ELF-1 (cell line): ENCODE results near the gene STRBP.
"Not testable (repeated sequence)": the region's sequence is repeated elsewhere in the genome, so short reads cannot be mapped to it uniquely, and the experiment has no call there.

Source experiments
- DNase-seq: peaks from one replicate; pipeline ENCODE4 v3.0.0-alpha.2; 2016; ENCODE audit warnings: low read depth, low spot score

STRBP gene

DNA sequence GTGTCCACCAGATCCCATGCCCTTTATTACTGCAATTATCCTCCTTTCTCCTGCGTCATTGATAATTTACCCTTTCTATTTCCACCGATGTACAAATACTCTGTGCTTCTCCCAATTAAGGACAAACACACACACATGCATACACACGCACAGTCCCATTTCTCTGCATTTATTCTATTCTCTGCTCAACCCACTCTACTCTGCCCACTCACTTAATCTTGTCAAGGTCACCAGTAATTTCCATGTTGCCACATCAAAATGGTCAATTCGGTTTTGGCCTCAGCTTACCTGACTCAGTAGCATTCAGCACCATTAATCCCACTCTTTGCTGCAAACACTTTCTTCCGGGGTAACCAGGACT, 14.6 kb upstream of the STRBP start:
- DNase-seq, result no peak

DNA sequence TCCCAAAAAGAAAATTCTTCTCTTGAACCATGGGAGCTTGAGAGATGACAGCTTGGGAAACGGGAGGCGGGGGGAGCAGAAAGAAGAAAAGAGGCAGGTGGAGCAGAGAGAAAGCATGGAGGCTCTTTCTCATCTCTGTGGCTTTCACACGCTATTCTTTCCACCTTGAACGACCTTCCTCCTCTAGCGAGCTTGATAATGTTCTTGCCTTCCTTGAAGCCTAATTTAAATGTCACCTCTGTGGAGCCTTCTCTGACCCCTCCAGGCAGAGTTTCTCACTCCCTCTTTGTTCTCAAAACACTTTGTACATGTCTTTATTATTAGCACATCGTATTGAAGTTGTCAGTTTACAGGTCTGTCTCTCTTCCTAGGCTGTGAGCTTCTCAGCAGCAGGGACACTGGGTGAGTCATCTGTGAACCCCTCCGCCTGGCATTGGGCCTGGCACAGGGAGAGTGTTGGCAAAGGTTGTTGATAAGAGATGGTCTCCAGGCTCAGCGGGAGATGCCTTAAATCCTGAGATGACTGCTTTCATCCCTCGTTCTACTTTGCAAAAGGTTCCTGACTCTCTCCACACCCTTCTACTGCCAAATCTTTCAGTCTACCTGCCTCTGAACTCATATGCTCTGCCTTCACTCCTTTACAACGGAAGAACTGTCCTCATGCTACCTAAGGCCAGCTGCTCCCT, 14.1 kb upstream of the STRBP start:
- no peak for DNase-seq

DNA sequence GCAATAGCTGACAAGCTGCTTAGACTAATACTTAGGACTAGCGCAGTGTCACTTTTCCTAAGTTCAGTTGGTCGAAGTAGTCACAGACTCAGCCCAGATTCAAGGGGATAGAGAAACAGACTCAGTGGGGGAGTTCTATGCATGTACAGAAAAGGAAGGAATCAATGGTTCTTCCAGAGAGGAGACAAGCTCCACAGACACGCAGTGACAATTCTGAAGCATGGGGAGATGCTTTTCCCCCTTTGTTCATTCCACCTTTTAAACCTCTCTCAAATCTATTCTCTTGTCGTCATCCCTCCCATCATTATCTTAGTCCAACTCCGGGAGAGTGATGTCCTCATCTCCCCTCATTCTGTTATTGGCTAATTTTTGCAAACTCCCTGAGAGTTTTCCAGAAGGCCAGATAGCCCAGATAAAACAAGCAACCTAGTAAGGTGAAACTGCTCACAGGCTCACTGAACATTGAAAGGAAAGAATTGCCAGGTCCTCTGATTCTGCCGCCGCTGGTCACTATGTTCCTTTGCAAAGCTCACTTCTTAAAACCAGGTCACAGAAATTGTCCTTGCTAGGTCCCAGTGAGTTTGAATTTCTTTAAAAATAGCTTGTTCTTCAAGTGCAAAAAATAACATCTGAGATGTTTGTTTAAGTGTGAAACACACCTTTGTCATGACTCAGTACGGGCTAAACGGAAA, 13.4 kb upstream of the STRBP start:
- DNase-seq, result no peak

DNA sequence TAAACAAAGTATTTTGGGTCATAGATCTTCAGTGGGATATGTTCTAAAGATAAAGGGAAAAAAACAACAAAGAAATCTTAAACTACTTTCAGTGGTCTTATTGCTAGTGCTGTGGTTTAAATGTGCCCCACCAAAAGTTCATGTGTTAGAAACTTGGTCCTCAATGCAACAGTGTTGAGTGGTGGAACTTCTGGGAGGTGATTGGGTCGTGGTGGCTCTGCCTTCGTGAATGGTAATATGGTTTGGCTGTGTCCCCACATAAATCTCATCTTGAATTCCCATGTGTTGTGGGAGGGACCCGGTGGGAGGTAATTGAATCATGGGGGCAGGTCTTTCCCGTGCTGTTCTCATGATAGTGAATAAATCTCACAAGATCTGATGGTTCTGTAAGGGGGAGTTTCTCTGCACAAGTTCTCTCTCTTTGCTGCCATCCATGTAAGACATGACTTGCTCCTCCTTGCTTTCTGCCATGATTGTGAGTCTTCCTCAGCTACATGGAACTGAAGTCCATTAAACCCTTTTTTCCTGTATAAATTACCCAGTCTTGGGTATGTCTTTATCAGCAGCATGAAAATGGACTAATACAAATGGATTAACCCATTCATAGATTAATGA, 10.6 kb upstream of the STRBP start:
- DNase-seq, result not testable (repeated sequence)

DNA sequence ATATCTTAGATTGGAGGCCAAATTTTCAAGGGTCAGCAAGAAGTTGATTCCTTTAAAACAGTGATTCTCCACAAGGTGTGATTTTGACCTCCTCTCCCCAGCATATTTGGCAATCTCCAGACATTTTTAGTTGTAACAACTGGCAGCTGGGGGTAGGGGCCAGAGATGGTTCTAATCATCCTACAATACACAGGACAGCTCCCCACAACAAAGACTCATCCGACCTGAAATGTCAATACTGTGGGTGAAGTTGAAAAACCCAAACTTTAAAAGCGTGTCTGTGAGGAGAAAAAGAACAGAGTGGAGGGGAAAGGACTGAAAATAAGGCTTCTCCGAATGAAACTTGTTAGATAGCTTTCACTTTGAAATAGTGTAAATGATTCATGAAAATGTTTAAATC, 10.0 kb upstream of the STRBP start:
- DNase-seq, result no peak

DNA sequence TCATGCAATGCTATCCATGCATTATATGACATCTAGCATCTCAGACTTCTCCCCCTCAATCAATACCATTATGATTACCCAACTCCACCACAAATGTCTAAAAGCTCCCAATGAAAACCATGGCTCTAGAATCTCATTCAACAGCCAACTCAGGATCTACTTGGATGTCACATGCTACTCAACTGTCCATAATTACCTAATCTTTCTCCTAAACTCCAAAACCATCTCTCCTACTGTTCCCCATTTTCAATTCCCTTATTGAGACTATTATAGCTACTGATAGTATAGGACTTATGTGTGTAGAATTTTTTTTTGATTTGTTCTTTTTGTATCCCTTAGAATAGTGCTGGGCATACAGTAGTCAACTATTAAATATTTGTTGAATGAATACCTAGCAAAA, 8.2 kb upstream of the STRBP start:
- DNase-seq, result no peak

DNA sequence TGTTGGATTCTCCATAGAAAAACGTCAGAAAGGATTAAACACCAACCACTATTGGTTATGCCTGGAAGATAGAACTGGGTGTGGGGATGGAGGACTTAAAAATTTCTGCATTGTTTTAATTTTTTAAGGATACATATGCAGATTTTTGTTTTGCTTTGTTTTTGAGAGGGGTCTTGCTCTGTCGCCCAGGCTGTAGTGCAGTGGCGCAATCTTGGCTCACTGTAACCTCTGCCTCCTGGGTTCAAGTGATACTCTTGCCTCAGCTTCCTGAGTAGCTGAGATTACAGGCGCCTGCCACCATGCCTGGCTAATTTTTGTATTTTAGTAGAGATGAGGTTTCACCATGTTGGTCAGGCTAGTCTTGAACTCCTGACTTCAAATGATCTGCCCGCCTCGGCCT, 2.7 kb upstream of the STRBP start:
- not testable (repeated sequence) for DNase-seq

DNA sequence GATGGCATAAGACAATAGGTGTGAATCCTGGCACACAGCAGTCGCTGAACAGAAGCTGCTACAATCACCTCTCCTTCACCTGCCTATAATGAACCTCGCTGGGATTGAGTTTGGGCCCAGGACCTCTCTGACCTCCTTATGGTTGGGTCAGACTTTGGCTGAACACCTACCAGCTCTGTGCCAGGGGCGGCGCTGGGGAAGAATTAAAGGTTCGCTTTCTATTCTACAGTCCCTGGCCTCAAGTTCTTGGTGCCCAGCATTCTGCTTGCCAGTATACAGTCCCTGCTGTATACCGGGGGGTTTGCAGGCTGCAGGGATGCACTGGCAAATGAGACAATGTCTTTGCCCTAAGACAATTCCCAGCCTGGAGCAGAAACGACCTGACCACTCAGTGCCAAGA, 895 bp upstream of the STRBP start:
- no peak for DNase-seq

DNA sequence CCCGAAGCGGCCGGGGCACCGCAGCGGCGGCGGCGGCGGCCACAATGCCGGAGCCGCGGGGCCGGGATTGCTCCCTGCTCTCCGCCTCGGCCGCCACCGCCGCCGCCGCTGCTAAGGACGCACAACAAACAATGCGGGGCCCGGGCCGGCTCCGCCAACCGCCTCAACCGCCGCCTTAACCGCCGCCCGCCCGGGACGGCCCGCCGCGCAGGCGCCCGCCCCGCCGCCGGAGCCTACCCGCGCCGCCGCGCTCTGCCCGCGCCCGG, 254 bp downstream of the STRBP start:
- no peak for DNase-seq

DNA sequence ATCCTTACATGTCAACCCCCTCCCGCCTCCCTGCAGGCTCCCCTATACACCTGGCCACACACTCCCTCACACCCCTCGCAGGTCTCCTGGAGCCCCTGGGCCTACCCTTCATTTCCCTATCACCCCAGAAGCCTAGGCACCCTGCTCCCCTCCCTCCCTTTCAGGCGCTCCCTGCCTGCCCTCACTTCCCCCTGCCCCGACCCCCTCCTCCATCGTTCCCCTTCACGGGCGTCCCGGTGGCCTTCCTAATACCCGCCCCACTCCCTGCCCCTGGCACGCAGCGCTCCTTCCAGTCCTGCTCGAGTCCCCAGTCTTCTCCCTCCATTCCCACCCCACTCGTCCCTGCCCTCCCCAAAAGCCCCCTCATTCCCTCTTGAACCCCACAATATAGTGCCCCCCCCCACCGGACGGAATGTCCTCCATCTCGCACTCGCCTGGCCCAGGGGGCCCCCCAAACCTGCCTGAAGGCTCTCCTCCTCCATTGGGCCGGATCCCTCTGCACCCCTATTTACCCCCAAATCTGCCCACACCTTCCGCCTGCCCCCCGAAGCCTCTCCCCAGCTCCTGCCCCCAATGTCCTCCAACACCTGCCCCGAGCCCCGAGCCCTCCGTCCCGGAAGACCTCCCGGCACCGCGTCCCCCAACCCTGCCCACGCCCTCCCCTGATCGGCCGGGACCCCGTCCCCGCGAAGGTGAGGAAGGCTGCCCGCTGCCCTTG, 746 bp downstream of the STRBP start:
- no peak for DNase-seq

DNA sequence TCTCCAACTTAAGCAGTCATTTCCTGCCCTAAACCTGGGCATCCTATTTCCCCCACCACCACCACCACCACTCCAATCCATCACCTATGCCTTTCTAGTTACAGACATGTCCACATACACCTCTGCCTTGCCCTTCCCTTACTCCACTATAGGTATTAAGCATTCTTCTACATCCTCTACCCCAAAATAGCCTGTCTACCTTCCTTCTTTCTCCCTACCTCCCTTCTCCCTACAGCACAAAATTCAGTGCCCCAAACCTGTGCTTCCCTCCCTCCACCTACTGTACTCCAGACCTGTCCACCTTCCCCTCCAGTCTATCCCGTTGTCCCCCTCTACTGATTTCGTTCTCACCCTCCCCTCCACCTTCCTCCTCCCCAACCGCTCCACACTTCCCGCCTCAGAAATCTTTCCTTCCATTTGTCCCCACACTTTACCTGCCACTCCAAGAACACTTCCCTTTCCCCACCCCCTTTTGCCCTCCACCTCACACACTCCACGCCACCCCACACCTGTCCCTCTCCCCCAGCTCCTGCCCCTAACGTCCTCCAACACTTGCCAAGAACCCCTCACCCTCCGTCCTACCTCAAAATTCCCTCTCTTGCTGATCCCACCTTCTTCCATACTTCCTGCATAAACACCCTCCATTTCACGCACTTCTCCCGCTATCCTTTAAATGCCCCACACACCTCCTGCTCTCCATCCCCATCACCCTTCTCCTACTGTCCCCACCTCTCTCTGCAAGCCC, 1.6 kb downstream of the STRBP start:
- no peak for DNase-seq

DNA sequence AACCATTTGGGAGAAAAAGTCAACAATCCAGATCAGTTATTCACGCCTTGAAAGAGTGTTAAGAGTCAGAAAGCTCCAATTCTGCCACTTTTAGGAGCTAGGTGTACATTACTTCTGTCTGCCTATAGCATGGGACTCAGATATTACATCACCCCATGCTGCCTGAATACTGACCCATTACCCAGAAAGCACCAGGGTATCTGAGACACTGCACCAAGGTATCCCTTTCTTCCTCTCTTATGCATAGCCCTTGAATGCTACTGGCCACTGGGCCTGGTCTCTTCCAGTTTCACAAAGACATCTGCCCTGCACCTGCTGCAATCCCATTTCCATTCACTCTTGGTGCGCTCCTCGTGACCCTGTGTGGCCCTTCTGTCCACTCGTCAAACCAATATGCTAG, 2.6 kb downstream of the STRBP start:
- DNase-seq, result no peak

DNA sequence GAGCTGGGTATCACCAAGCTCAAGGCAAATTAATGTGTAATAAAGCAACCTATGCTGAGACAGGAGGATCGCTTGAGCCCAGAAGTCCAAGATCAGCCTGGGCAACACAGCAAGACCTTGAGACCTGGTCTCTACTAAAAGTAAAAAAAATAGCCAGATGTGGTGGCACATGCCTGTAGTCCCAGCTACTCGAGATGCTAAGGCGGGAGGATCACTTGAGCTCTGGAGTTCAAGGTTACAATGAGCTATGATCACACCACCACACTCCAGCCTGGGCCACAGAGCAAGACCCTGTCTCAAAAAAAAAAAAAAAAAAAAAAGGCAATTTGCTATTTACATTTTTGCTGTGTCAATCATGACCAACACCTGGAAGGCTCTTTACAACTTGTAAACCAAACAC, 5.2 kb downstream of the STRBP start:
- no peak for DNase-seq

DNA sequence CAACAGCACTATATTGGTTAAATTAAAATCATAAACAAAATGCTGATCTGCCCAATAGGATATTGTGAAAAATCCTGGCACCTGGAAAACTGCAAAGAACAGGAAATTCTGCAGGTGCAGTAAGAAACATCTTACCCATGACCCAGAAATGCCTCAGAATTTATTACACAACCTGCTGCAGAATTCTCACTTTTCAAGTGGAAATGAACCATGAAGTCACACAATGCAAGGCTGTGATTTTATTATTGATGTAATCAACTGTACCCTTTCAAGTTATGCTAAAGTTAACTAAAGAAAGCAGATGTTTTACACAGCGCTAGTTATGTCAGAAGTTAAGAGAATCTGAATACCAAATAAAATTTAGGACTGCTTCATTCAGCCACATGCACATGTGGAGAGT, 6.0 kb downstream of the STRBP start:
- DNase-seq, result no peak

DNA sequence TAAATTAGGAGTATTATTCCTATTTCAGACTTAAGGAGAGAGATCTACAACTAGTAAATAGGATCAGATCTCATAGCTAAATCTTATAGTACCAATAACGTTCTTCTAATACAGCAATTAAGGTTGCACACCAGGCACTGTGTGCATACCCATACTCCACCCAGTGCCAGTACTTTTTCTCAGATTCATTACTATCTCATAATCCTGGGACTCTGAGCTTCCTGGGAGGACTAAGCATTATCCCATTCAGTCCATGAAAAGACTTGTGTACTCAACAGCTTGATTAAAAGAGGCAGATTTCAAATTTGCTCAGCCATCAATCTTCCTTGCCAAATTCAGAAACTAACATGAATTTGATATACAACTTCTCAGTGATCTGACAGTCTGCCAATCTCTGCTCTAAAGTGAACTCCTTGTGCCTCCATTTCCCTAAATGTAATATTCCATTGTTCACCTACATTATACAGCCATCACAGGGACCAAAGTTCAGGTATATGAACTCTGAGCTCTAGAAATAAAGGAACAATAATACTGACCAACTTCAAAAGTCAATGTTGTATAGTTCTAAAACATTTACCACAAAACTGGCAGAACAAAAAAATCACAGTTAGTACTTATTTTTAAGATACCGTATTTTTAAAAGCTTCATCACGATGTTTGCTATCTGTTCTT, 7.2 kb downstream of the STRBP start:
- no peak for DNase-seq

DNA sequence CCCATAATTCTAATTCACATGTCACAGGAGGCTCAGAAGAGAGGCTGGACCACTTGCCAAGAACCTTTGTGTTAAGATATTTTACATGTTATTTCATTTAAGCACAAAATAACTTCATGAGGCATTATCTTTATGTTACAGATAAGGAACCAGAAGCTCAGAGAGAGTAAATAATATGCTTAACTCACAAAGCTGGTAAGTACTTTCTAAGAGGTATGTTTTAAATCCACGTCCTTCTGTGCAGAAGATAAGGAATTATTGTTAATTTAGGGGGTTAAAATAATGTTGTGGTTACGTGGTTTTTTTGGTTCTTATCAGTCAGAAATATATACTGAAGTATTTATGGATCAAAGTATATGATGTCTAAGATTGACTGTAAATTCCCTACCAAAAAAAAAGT, 8.0 kb downstream of the STRBP start:
- DNase-seq, result no peak

DNA sequence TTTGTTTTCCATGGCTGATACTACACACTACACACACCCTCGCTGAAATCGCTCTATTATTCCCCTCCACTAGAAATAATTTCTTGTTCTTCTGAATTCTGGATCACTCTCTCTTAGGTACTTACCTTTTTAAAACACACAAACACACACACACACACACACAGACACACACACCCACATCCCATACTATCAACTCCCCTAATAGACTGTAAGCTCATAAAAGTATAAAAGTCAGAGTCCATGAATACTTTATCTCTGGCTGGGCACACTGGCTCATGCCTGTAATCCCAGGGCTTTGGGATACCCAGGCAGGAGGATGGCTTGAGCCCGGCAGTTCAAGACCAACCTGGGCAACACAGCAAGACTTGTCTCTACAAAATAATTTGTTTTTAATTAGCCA, 11.1 kb downstream of the STRBP start:
- no peak for DNase-seq

DNA sequence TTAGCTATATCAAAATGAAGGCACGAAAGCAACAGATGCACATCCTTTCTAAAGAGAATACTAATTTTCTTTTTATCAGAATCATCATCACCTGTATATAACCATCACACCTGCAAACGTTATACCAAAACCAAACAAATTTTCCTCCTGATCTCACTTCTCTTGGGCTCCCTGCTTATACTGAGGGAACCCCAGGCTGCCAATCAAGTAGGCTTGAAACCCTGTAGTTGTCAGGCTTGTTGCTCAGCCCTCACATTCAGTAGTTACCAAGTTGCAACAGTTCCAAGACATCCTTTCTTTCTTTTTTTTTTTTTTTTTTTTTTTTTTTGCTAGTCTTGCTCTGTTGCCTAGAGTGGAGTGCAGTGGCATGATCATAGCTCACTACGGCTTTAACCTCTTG, 12.7 kb downstream of the STRBP start:
- DNase-seq, result no peak

DNA sequence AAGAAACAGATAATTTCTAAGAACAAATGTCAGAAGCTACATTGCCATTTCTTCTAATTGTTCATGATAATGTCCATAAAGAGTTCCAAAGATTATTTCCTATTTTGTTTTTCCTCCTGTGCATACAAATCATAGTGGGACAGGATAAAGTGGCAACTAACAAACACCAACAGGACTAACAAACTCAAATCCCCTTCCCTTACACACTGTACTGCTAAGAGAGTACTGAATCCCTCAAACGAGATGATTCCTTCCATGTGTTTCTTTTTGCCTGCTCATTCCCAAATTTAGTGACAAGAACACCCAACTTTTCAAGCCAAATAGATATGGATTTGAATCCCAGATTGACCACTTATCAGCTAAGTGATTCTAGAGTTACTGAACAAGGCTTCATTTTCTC, 15.2 kb downstream of the STRBP start:
- DNase-seq, result no peak

DNA sequence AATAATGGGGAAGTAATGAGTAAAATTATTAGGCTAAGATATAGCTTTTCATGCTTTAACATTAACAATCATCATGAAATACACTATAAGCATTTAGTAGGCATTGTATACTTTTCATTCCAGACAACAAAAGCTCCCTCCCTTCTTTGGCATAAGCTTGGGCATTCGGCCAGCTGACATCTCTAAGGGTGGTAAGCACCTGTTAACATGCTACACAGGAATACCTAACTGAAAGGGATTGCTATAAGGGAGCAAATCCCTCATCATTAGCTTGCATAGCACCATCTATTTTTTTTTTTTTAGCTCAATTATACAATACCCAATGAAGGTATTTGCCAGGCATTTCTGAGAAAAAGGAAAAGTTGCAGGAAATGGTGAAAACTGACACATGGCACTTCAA, 16.6 kb downstream of the STRBP start:
- no peak for DNase-seq

DNA sequence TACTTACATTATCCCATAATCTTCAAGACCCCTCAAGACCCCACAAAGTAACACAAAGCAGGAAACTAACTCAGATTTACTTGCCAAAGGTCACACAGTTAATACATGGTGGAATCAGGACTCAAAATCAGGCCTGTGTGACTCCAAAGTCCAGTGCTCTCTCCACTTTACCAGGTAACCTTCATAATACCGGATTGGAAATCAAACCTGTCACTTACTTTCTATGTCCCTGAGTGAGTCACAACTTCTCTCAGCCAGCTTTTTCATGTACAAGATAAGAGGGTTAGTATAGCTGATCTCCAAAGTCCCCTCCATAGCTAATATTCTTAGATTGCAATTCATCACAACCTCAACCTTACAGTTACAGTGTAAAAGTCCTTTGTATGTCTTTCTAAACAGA, 17.1 kb downstream of the STRBP start:
- DNase-seq, result no peak

DNA sequence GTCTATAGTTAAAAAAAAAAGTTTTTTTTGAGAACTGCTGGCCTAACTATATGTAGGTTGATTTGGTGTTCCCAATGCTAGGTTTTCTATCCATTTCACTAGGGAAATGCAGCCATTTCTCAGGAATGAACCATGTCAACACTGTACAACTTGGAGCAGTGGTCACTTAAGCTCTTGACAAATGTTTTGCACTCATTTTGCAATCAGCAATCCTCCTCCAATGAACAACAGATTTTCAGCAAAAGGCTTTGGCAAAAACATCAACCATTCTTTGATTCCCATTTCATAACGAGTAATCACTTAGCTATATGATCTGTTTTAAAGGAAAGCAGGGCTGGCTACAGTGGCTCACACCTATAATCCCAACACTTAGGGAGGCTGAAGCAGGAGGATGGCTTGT, 17.9 kb downstream of the STRBP start:
- no peak for DNase-seq
